OCI-LY7 (cell line): ENCODE results near the gene CACTIN. TPM values are rescaled to one million over a fixed set of nuclear protein-coding genes. Genes with fewer than 3 reads are reported as not detected.

Experiments
- BruUV-seq: library from RNA; stranded (reverse); fragments of 400-500 nt; replicated peaks from 2 replicates; lab custom pipeline; 2021; lab: Mats Ljungman, UMichigan
- CTCF ChIA-PET: fragments of 300-600 bp; sonication (Branson Sonifier 250); formaldehyde crosslinking; loops from one replicate; lab custom pipeline; 2022; ENCODE audit warnings: antibody characterized with exemption; ENCODE audit not compliant: unreplicated experiment; lab: Charles Lee
- POLR2A ChIA-PET: fragments of 300-600 bp; sonication (Branson Sonifier 250); formaldehyde crosslinking; loops from one replicate; lab custom pipeline; 2022; ENCODE audit warnings: antibody characterized with exemption; lab: Charles Lee
- DNase-seq: peaks from one replicate; pipeline ENCODE4 v3.0.0-alpha.2; 2015; ENCODE audit warnings: low spot score
- H2AFZ ChIP-seq: fragments of 200-600 bp; sonication (generic), shearing (Covaris generic); 2 replicates; pipeline ENCODE4 v1.6.1; 2014; ENCODE audit warnings: mild to moderate bottlenecking, antibody characterized with exemption, low read length, moderate library complexity
- H3K27ac ChIP-seq: fragments of 200-600 bp; sonication (generic); 2 replicates; pipeline ENCODE4 v1.5.1; 2014; ENCODE audit warnings: mixed run types, low read depth, mild to moderate bottlenecking, moderate library complexity, low read length, inconsistent platforms; ENCODE audit not compliant: poor library complexity, severe bottlenecking
- H3K36me3 ChIP-seq: fragments of 200-600 bp; sonication (generic); 2 replicates; pipeline ENCODE4 v1.6.1; 2014; ENCODE audit warnings: mild to moderate bottlenecking, antibody characterized with exemption, low read length, moderate library complexity, mixed read lengths; ENCODE audit not compliant: insufficient read depth
- H3K4me1 ChIP-seq: fragments of 200-600 bp; sonication (generic); 2 replicates; pipeline ENCODE4 v1.5.1; 2014; ENCODE audit warnings: mild to moderate bottlenecking, low read length; ENCODE audit not compliant: insufficient read depth, poor library complexity, severe bottlenecking
- H3K4me2 ChIP-seq: fragments of 200-600 bp; sonication (generic); 2 replicates; pipeline ENCODE4 v1.6.1; 2014; ENCODE audit warnings: mild to moderate bottlenecking, low read length
- H3K4me3 ChIP-seq: fragments of 200-600 bp; sonication (generic); 2 replicates; pipeline ENCODE4 v1.5.1; 2014; ENCODE audit warnings: mild to moderate bottlenecking, low read depth, low read length; ENCODE audit not compliant: poor library complexity, severe bottlenecking
- H3K79me2 ChIP-seq: fragments of 200-600 bp; sonication (generic); 2 replicates; pipeline ENCODE4 v1.6.1; 2016; ENCODE audit warnings: low read depth, mild to moderate bottlenecking, low read length, moderate library complexity, mixed read lengths; ENCODE audit not compliant: insufficient read depth
- H3K9me2 ChIP-seq: fragments of 200-600 bp; sonication (generic); 2 replicates; pipeline ENCODE4 v1.6.1; 2016; ENCODE audit warnings: mild to moderate bottlenecking, low read length, mixed read lengths; ENCODE audit not compliant: insufficient read depth
- H3K9me3 ChIP-seq: fragments of 200-600 bp; sonication (generic); 2 replicates; pipeline ENCODE4 v1.6.1; 2014; ENCODE audit warnings: mild to moderate bottlenecking, mixed run types, low read length, mixed read lengths
- H4K20me1 ChIP-seq: fragments of 200-600 bp; sonication (generic); 2 replicates; pipeline ENCODE4 v1.6.1; 2014; ENCODE audit warnings: mild to moderate bottlenecking, antibody characterized with exemption, low read length, moderate library complexity, mixed read lengths; ENCODE audit not compliant: insufficient read depth
- EZH2phosphoT487 ChIP-seq: fragments of 200-600 bp; sonication (generic); IDR thresholded peaks from 2 replicates; pipeline ENCODE4 v1.6.1; 2018; ENCODE audit warnings: low read depth, borderline replicate concordance, mild to moderate bottlenecking, mixed run types, antibody characterized with exemption, low read length, moderate library complexity, mixed read lengths
- intact Hi-C: fragments of 100-400 bp; cut with micrococcal nuclease; formaldehyde crosslinking; loops from one replicate; pipeline ENCODE4 v1.10.0; 2022; ENCODE audit not compliant: unreplicated experiment
- total RNA-seq, 2 experiments: library from RNA; depleted of rRNA in 1 of 2; stranded (reverse); fragments of >200 nt in 1 of 2; shearing (Covaris generic) in 1 of 2; gene quantifications; 2 replicates each; pipeline ENCODE4 v1.2.3, GENCODE V29; 2014 to 2022
- TF ChIP-seq, protein P1 (sequence below): fragments of 200-600 bp; sonication (generic); conservative IDR thresholded peaks from 2 replicates; pipeline ENCODE4 v1.5.1; 2014; ENCODE audit warnings: mild to moderate bottlenecking, antibody characterized with exemption, low read length, moderate library complexity, mixed read lengths

CACTIN gene
- total RNA-seq, 2 experiments from 2014 or later = 34.2 to 35.9 TPM

DNA sequence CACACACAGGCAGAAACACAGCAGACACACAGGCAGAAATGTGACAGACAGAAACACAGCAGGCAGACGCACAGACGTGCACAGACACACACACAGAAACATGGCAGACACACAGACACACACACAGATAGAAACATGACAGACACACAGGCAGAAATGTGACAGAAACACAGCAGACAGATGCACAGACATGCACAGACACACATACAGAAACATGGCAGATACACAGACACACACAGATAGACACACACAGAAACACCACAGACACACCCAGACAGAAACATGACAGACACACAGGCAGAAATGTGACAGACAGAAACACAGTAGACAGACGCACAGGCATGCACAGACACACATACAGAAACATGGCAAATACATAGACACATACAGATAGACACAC lies 21.2 kb downstream of the CACTIN start:
- Histone ChIP-seq H3K4me3 (no peak overlapping the region), H3K36me3 (peaks cover 9% of the 10 kb centered on the region), H3K9me3 (no peaks in the 10 kb centered on the region), H3K9me2 (no peaks in the 10 kb centered on the region), H2AFZ (peak overlapping the region; percentile 42), H3K4me2 (peak overlapping the region; percentile 3; the same call in 1 of the 2 replicates), H4K20me1 (no peaks in the 10 kb centered on the region), H3K4me1 (peaks cover 21% of the 10 kb centered on the region), H3K79me2 (no peaks in the 10 kb centered on the region), H3K27ac (no peak overlapping the region)
- ChIA-PET CTCF (no interaction called here), POLR2A (no interaction called here)
- DNase-seq = no peak
- intact Hi-C loops = no loop called here
- TF ChIP-seq, protein P1, sequence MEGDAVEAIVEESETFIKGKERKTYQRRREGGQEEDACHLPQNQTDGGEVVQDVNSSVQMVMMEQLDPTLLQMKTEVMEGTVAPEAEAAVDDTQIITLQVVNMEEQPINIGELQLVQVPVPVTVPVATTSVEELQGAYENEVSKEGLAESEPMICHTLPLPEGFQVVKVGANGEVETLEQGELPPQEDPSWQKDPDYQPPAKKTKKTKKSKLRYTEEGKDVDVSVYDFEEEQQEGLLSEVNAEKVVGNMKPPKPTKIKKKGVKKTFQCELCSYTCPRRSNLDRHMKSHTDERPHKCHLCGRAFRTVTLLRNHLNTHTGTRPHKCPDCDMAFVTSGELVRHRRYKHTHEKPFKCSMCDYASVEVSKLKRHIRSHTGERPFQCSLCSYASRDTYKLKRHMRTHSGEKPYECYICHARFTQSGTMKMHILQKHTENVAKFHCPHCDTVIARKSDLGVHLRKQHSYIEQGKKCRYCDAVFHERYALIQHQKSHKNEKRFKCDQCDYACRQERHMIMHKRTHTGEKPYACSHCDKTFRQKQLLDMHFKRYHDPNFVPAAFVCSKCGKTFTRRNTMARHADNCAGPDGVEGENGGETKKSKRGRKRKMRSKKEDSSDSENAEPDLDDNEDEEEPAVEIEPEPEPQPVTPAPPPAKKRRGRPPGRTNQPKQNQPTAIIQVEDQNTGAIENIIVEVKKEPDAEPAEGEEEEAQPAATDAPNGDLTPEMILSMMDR = no peak
- TF ChIP-seq EZH2phosphoT487 = no peak
- no TSS peak for BruUV-seq

DNA sequence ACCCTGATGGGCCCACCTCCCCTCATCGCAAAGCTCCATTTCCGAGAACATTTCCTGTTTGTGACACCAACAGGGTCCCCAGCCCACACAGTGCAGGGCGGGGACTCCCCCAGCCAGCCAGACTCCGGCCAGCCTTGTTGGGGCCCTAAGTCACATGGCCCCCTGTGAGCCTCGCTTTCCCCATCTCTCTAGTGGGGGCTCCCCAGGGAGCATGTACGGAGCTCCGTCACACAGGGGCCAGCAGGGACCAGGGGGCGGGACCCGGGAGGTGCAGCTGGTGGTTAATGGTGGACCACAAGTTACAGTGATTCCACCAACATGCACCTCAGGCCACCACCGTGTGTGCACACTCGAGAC lies 21.6 kb downstream of the CACTIN start:
- no peak for TF ChIP-seq EZH2phosphoT487
- TF ChIP-seq, protein P1 = no peak
- Histone ChIP-seq H3K9me3 (no peaks in the 10 kb centered on the region), H3K4me2 (peak overlapping the region; percentile 3; the same call in 1 of the 2 replicates), H3K79me2 (no peaks in the 10 kb centered on the region), H4K20me1 (no peaks in the 10 kb centered on the region), H3K4me1 (peaks cover 21% of the 10 kb centered on the region), H3K4me3 (no peak overlapping the region), H3K9me2 (no peaks in the 10 kb centered on the region), H2AFZ (peak overlapping the region; percentile 42), H3K36me3 (peaks cover 5% of the 10 kb centered on the region), H3K27ac (no peak overlapping the region)
- POLR2A ChIA-PET = interaction anchor here (1.1 kb wide), 1 partner anchor 48 kb away, joined by 4 read pairs; no protein-coding TSS in a partner anchor
- intact Hi-C loops = no loop called here
- CTCF ChIA-PET = no interaction called here
- no TSS peak for BruUV-seq
- peak; percentile 40 for DNase-seq

DNA sequence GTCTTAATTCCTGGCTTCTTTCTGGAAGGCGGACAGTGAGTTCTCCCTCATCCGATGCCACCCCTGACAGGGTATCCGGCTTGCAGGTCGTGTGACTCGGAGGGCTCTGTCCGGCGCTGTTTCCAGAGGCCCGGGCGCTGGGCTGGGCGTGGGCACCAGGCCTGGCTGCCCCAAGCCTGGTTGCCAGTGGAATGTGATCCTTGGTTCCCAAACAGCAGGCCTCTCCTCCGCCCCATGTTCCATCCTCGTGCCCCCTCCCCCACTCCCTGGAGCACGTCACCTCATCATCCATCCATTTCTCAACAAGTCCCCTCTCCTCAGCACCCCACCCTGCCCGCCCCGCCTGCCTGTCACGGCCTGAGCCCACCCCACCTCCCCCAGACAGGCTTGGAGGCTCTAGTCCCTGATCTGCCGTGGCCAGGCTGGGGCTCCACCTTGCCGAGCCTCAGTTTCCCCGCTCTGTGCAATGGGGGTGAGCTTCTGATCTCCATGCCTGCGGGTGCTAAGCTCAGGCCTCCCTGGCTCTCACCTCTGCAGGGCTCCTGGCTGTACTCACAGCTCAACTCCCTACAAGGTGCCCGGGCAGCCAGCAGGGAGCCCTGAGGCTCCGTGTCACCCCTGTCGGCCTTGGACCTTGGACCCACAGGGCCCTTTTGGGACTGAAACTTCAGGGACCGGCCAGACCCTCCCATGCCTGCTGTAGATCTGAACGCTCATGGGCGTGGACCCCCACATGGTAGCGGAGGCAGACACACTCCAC lies 22.2 kb downstream of the CACTIN start:
- no peak for DNase-seq
- no peak overlapping the region for H3K4me3 ChIP-seq
- H2AFZ ChIP-seq = peak overlapping the region; percentile 42
- H3K4me2 ChIP-seq = peak overlapping the region; percentile 3; the same call in 1 of the 2 replicates
- ChIA-PET POLR2A (interaction anchor here (1.1 kb wide), 1 partner anchor 48 kb away, joined by 4 read pairs; no protein-coding TSS in a partner anchor), CTCF (no interaction called here)
- H3K36me3 ChIP-seq = no peaks in the 10 kb centered on the region
- peaks cover 21% of the 10 kb centered on the region for H3K4me1 ChIP-seq
- H3K27ac ChIP-seq = no peak overlapping the region
- H3K9me3 ChIP-seq = no peaks in the 10 kb centered on the region
- H3K79me2 ChIP-seq = no peaks in the 10 kb centered on the region
- no peaks in the 10 kb centered on the region for H3K9me2 ChIP-seq
- no peaks in the 10 kb centered on the region for H4K20me1 ChIP-seq
- intact Hi-C loops = no loop called here
- no peak for TF ChIP-seq EZH2phosphoT487
- TF ChIP-seq, protein P1 = no peak
- no TSS peak for BruUV-seq
